Measurements from ENCODE around the gene CHD1. TPM values are rescaled to one million over a fixed set of nuclear protein-coding genes. Genes with fewer than 3 reads are reported as not detected.

The CHD1 gene
- total RNA-seq, 4 donors from 2014 or later: 39.8 to 70.6 (median 54.1) TPM

DNA sequence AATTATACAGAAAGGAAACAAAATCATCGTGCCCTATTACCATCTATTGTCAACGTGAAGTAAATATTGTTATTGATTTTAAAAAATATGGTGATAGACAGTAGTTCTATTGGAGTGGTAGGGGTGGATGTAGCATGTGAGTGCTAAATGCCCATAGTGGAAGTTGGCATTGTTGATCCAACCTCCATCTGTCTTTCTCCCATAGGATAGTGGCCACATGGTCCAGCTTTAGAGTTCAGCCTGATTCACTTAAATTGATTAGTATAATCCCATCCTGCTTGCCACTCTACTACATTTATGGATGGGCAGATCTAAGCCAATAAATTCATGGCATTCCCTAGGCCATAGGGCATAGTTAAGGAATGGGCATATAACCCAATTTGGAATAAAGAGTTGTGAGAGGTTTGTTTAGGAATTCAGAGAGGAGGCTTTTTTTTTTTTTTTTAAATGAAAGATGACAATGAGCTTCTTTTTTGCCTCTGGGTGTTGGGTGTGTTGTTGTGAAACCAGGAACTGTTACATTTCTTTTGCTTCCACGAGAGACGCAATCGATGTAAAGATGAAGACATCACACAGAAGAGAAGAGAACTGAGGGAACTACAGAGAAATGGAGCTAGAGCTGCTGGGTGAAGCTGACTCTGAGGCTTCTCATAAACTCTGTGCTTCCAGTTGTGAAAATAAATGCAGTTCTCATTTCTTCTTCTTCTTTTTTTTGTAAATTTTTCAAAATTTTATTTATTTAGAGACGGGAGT lies 12.5 kb upstream of the CHD1 start:
- Histone ChIP-seq H3K36me3 (no peaks in the 10 kb centered on the region), H3K27ac (no peak overlapping the region), H3K4me1 (peaks cover 31% of the 10 kb centered on the region), H3K9me3 (no peaks in the 10 kb centered on the region), H3K4me3 (no peak overlapping the region), H3K27me3 (no peaks in the 10 kb centered on the region)
- 58% methylated on average over 6 of the region's 6 CpGs for WGBS
- TF ChIP-seq POLR2AphosphoS5 (IDR thresholded peaks at IDR 0.05): no peak
- TF ChIP-seq POLR2A (IDR thresholded peaks at IDR 0.05): no peak
- no peak for TF ChIP-seq EP300 (IDR thresholded peaks at IDR 0.05)
- TF ChIP-seq, protein P1, sequence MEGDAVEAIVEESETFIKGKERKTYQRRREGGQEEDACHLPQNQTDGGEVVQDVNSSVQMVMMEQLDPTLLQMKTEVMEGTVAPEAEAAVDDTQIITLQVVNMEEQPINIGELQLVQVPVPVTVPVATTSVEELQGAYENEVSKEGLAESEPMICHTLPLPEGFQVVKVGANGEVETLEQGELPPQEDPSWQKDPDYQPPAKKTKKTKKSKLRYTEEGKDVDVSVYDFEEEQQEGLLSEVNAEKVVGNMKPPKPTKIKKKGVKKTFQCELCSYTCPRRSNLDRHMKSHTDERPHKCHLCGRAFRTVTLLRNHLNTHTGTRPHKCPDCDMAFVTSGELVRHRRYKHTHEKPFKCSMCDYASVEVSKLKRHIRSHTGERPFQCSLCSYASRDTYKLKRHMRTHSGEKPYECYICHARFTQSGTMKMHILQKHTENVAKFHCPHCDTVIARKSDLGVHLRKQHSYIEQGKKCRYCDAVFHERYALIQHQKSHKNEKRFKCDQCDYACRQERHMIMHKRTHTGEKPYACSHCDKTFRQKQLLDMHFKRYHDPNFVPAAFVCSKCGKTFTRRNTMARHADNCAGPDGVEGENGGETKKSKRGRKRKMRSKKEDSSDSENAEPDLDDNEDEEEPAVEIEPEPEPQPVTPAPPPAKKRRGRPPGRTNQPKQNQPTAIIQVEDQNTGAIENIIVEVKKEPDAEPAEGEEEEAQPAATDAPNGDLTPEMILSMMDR (IDR thresholded peaks at IDR 0.05): no peak
- DNase-seq (ENCODE audit: low spot score in 2 of 2): no peak

DNA sequence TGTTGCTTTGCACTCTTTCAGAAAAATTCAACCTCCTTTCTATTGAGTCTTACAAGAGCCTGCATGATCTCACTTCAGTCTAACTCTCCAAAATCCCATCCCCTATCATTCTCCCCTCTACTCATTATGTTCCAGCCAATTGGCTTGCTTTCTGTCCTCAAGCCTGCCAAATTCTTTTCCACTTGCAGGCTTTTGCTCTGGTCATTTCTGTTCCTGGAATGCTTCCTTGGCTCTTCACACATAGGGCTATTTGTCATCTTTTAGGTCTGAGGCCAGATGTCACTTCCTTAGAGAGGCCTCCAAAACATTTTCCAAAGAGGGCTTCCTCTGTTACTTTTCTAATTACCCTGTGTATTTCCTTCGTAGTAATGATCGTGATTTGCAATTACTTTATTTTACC lies 11.8 kb upstream of the CHD1 start:
- no peak for TF ChIP-seq EP300 (IDR thresholded peaks at IDR 0.05)
- TF ChIP-seq POLR2AphosphoS5 (IDR thresholded peaks at IDR 0.05): no peak
- no peak for TF ChIP-seq POLR2A (IDR thresholded peaks at IDR 0.05)
- TF ChIP-seq, protein P1 (IDR thresholded peaks at IDR 0.05): no peak
- Histone ChIP-seq H3K27me3 (no peaks in the 10 kb centered on the region), H3K27ac (no peak overlapping the region), H3K4me1 (peaks cover 31% of the 10 kb centered on the region), H3K4me3 (no peak overlapping the region), H3K36me3 (no peaks in the 10 kb centered on the region), H3K9me3 (no peaks in the 10 kb centered on the region)
- no peak for DNase-seq (ENCODE audit: low spot score in 2 of 2)
- WGBS: 33% methylated on average over 2 of the region's 2 CpGs

DNA sequence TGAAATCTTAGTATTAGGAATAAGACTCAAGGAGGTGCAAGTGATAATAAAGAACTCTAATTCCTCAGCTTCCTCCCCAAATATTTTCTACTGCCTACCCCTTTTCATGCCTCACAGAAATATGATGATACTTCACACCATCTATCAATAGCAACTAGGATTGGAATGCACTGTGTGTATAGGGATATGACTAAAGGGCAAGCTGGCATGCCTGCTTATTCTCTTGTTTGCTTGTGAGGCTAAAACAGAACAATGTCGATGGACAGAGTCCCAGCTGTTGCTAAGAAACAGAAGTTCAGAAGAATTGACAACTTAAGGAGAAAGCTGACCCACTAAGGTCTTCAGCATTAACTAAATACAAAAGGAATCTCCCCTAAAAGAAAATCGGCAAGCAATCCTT lies 9.7 kb upstream of the CHD1 start:
- Histone ChIP-seq H3K4me1 (peaks cover 31% of the 10 kb centered on the region), H3K9me3 (no peaks in the 10 kb centered on the region), H3K27me3 (no peaks in the 10 kb centered on the region), H3K27ac (no peak overlapping the region), H3K4me3 (no peak overlapping the region), H3K36me3 (no peaks in the 10 kb centered on the region)
- 28% methylated on average over 2 of the region's 2 CpGs for WGBS
- TF ChIP-seq POLR2AphosphoS5 (IDR thresholded peaks at IDR 0.05) (no peak), EP300 (IDR thresholded peaks at IDR 0.05) (no peak)
- DNase-seq (ENCODE audit: low spot score in 2 of 2): no peak

DNA sequence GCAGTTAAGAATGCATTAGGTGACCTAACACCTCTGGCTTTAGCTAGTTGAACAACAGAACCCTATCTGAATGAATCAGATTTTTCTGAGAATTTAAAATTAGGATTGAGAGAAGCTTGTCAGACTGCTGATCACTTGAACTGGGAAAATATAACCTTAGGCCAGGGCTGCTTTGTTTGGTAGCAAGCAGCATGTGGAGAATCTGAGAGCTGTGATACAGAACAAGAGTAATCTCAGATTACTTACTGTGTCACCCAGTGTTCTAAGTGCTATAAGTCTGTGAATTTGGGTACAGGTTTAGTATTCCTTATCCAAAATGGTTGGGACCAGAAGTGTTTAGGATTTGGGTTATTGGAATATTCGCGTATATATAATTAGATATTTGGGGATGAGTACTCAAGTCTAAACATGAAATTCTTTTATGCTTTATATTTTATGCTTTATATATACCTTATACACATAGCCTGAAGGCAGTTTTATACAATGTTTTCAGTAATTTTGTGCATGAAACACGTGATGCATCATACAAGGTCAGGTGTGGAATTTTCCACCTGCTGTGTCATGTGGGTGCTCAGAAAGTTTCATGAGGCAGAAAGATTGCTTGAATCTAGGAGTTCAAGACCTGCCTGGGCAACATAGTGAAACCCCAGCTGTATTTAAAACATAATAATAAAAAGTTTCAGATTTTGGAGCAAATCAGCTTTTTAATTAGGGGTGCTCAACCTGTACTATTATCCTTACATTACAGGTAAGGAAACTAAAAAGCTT lies 8.3 kb upstream of the CHD1 start:
- DNase-seq (ENCODE audit: low spot score in 2 of 2): no peak
- Histone ChIP-seq H3K9me3 (no peaks in the 10 kb centered on the region), H3K36me3 (no peaks in the 10 kb centered on the region), H3K27me3 (no peaks in the 10 kb centered on the region), H3K27ac (no peak overlapping the region), H3K4me3 (no peak overlapping the region), H3K4me1 (peaks cover 31% of the 10 kb centered on the region)
- TF ChIP-seq EP300 (IDR thresholded peaks at IDR 0.05) (no peak), POLR2A (IDR thresholded peaks at IDR 0.05) (no peak), POLR2AphosphoS5 (IDR thresholded peaks at IDR 0.05) (no peak)
- TF ChIP-seq, protein P1 (IDR thresholded peaks at IDR 0.05): no peak
- 75% methylated on average over 3 of the region's 3 CpGs for WGBS

DNA sequence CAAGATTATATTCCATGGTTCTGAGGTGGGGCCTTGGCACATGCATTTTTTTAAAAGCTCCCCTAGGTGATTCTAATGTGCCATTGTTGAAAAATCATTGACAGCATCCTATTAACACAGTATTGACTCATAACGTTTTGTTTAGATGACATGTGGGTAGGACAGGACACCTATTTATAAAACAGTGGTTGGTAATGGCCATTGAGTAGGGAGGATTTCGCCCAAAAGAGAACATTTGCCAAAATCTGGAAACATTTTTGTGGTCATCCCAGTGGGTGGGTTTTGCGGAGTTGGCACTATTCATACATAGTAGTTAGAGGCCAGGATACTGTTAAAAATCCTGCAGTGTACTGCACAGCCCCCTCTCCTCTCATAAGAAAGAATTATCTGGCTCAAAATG lies 6.4 kb upstream of the CHD1 start:
- Histone ChIP-seq H3K4me3 (no peak overlapping the region), H3K4me1 (peaks cover 35% of the 10 kb centered on the region), H3K27ac (no peak overlapping the region), H3K36me3 (no peaks in the 10 kb centered on the region), H3K27me3 (no peaks in the 10 kb centered on the region), H3K9me3 (no peaks in the 10 kb centered on the region)
- WGBS: 75% methylated on average over 3 of the region's 3 CpGs
- DNase-seq (ENCODE audit: low spot score in 2 of 2): no peak
- TF ChIP-seq POLR2AphosphoS5 (IDR thresholded peaks at IDR 0.05): no peak
- TF ChIP-seq, protein P1 (IDR thresholded peaks at IDR 0.05): no peak
- no peak for TF ChIP-seq EP300 (IDR thresholded peaks at IDR 0.05)
- TF ChIP-seq POLR2A (IDR thresholded peaks at IDR 0.05): no peak
